Liver (tissue), 9 donors: ENCODE data around the gene SIL1. TPM values are rescaled to one million over a fixed set of nuclear protein-coding genes. Genes with fewer than 3 reads are reported as not detected.

Experiments used
- DNase-seq: peaks from one replicate; pipeline ENCODE4 v3.0.0-alpha.2; 2017; ENCODE audit warnings: low spot score
- H3K27ac ChIP-seq, 2 donors: one replicate each; pipeline ENCODE4 v1.7.0; 2013; ENCODE audit warnings: inconsistent platforms in 2 of 2, low read length in 2 of 2, control low read depth in 1 of 2, low read depth in 1 of 2, mild to moderate bottlenecking in 1 of 2
- H3K27me3 ChIP-seq, 4 donors: one replicate each; pipeline versions ENCODE4 v1.6.1 to v1.7.0; 2013; ENCODE audit warnings: low read length in 3 of 4, inconsistent platforms in 1 of 4, mild to moderate bottlenecking in 1 of 4, moderate library complexity in 1 of 4; ENCODE audit not compliant: control insufficient read depth in 4 of 4, insufficient read depth in 4 of 4
- H3K36me3 ChIP-seq, 4 donors: one replicate each; pipeline versions ENCODE4 v1.6.1 to v1.7.0; 2013; ENCODE audit warnings: low read length in 3 of 4, mild to moderate bottlenecking in 3 of 4, low read depth in 1 of 4, moderate library complexity in 1 of 4; ENCODE audit not compliant: control insufficient read depth in 4 of 4, insufficient read depth in 3 of 4
- H3K4me1 ChIP-seq, 4 donors: one replicate each; pipeline versions ENCODE4 v1.6.1 to v1.7.0; 2013; ENCODE audit warnings: low read length in 3 of 4, mild to moderate bottlenecking in 3 of 4, moderate library complexity in 1 of 4; ENCODE audit not compliant: control insufficient read depth in 4 of 4, insufficient read depth in 4 of 4
- H3K4me3 ChIP-seq, 3 donors: one replicate each; pipeline versions ENCODE4 v1.6.1 to v1.7.0; 2013; ENCODE audit warnings: low read length in 3 of 3, control low read depth in 1 of 3, low read depth in 1 of 3, mild to moderate bottlenecking in 1 of 3
- H3K9ac ChIP-seq, 2 donors: one replicate each; pipeline ENCODE4 v1.7.0; 2013; ENCODE audit warnings: low read length in 2 of 2, mild to moderate bottlenecking in 2 of 2, moderate library complexity in 2 of 2, control low read depth in 1 of 2, low read depth in 1 of 2
- H3K9me3 ChIP-seq, 4 donors: one replicate each; pipeline versions ENCODE4 v1.6.1 to v1.7.0; 2013; ENCODE audit warnings: low read length in 3 of 4; ENCODE audit not compliant: control insufficient read depth in 4 of 4
- CTCF ChIP-seq: fragments of 150-350 bp; IDR thresholded peaks from 2 replicates; pipeline ENCODE4 v1.5.1; 2017; ENCODE audit warnings: improper control_type of control experiment, low read depth, low read length; ENCODE audit not compliant: missing input control
- GABPA ChIP-seq, 2 donors: IDR thresholded peaks in 1 of 2; conservative IDR thresholded peaks in 1 of 2; 2 replicates each; pipeline ENCODE4 v1.6.1; 2016; ENCODE audit warnings: antibody characterized with exemption in 2 of 2, mild to moderate bottlenecking in 1 of 2, moderate library complexity in 1 of 2
- HNF4A ChIP-seq, 2 donors: conservative IDR thresholded peaks; 2 replicates each; pipeline ENCODE4 v1.6.1; 2016; ENCODE audit warnings: antibody characterized with exemption in 2 of 2, mild to moderate bottlenecking in 2 of 2
- HNF4G ChIP-seq: IDR thresholded peaks from 2 replicates; pipeline ENCODE4 v1.6.1; 2016; ENCODE audit warnings: antibody characterized with exemption
- MAX ChIP-seq: IDR thresholded peaks from 2 replicates; pipeline ENCODE4 v1.6.1; 2016; ENCODE audit warnings: antibody characterized with exemption
- NR2F2 ChIP-seq: IDR thresholded peaks from 2 replicates; pipeline ENCODE4 v1.6.1; 2016; ENCODE audit warnings: antibody characterized with exemption
- RAD21 ChIP-seq, 2 donors: IDR thresholded peaks; 2 replicates each; pipeline ENCODE4 v1.6.1; 2016; ENCODE audit warnings: antibody characterized with exemption in 2 of 2, mild to moderate bottlenecking in 2 of 2
- RXRA ChIP-seq, 2 donors: IDR thresholded peaks; 2 replicates each; pipeline ENCODE4 v1.6.1; 2017 to 2018; ENCODE audit warnings: antibody characterized with exemption in 2 of 2, mild to moderate bottlenecking in 1 of 2
- SP1 ChIP-seq: IDR thresholded peaks from 2 replicates; pipeline ENCODE4 v1.6.1; 2018; ENCODE audit warnings: antibody characterized with exemption, mild to moderate bottlenecking
- WGBS: extraction: QIAGEN DNeasy Blood & Tissue Kit; methylation state at CpG from one replicate; pipeline ENCODE4 v1.1.7; 2013; 5-methylcytosine and 5-hydroxymethylcytosine counted together
- polyA plus RNA-seq, 2 donors: library from polyadenylated mRNA; stranded (reverse) in 1 of 2; unstranded in 1 of 2; fragments of 200-250 nt in 1 of 2; fragments of >200 nt in 1 of 2; fragmentation: Nextera tagmentation in 1 of 2; extraction: Ambion mirVana in 1 of 2; gene quantifications; one replicate each; pipeline versions ENCODE4 v1.2.1 to v1.2.3, GENCODE V29; 2013 to 2015
- total RNA-seq, 2 donors: library from RNA; depleted of rRNA; stranded (reverse); fragments of >200 nt; gene quantifications; one replicate each; pipeline ENCODE4 v1.2.3, GENCODE V29; 2014
- TF ChIP-seq, protein P1 (sequence below): IDR thresholded peaks from 2 replicates; pipeline ENCODE4 v1.6.1; 2016; ENCODE audit warnings: antibody characterized with exemption, mild to moderate bottlenecking
- donor health status: healthy.
- donor health status: healthy.
- donor health status: healthy.
- donor health status: healthy.
- donor health status: healthy.

Gene SIL1
- total and polyA plus RNA-seq, 4 donors = 38.1 to 95.1 (median 76.2) TPM

DNA sequence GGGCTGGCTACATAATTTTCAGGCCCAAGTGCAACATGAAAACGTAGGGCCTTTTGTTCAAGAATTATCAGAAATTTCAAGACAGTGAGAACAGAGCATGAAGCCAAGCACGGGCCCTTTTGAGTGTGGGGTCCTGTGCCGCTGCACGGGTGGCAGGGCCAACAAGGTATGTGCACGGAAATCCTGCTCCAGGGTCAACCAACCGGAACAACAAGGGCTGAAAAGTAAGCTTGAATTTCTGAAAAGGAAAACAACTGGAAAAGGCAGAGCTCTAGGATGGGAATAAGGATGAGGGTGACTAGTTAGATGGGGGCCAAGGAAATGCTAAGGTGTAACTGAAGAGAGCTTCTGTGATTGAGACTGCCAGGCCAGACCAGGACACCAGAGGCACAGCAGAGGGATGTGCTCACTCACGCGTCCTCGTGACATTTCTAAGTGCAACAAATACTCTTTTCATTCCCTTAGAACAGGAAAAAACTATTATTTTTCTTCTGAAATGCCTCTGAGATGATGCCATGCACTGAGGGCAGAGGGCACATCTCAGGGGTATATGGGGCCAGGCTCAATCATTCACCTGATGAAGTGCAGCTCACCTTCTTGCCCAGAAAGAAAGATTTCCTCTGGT, 242.4 kb downstream of the SIL1 start:
- Histone ChIP-seq H3K36me3 (no peaks in the 10 kb centered on the region), H3K4me1 (peaks cover 4 to 23% (median 11%) of the 10 kb centered on the region in 4 donors), H3K4me3 (no peak overlapping the region), H3K9me3 (no peaks in the 10 kb centered on the region), H3K27ac (no peak overlapping the region), H3K9ac (no peak overlapping the region), H3K27me3 (no peaks in the 10 kb centered on the region)
- WGBS = 83% methylated on average over 9 of the region's 9 CpGs
- TF ChIP-seq MAX = no peak
- TF ChIP-seq CTCF = no peak
- TF ChIP-seq, protein P1, sequence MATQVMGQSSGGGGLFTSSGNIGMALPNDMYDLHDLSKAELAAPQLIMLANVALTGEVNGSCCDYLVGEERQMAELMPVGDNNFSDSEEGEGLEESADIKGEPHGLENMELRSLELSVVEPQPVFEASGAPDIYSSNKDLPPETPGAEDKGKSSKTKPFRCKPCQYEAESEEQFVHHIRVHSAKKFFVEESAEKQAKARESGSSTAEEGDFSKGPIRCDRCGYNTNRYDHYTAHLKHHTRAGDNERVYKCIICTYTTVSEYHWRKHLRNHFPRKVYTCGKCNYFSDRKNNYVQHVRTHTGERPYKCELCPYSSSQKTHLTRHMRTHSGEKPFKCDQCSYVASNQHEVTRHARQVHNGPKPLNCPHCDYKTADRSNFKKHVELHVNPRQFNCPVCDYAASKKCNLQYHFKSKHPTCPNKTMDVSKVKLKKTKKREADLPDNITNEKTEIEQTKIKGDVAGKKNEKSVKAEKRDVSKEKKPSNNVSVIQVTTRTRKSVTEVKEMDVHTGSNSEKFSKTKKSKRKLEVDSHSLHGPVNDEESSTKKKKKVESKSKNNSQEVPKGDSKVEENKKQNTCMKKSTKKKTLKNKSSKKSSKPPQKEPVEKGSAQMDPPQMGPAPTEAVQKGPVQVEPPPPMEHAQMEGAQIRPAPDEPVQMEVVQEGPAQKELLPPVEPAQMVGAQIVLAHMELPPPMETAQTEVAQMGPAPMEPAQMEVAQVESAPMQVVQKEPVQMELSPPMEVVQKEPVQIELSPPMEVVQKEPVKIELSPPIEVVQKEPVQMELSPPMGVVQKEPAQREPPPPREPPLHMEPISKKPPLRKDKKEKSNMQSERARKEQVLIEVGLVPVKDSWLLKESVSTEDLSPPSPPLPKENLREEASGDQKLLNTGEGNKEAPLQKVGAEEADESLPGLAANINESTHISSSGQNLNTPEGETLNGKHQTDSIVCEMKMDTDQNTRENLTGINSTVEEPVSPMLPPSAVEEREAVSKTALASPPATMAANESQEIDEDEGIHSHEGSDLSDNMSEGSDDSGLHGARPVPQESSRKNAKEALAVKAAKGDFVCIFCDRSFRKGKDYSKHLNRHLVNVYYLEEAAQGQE = no peak
- no peak for TF ChIP-seq GABPA (IDR thresholded peaks at IDR 0.05 in 1 of 2, conservative IDR thresholded peaks at IDR 0.05 in 1 of 2)
- no peak for DNase-seq

DNA sequence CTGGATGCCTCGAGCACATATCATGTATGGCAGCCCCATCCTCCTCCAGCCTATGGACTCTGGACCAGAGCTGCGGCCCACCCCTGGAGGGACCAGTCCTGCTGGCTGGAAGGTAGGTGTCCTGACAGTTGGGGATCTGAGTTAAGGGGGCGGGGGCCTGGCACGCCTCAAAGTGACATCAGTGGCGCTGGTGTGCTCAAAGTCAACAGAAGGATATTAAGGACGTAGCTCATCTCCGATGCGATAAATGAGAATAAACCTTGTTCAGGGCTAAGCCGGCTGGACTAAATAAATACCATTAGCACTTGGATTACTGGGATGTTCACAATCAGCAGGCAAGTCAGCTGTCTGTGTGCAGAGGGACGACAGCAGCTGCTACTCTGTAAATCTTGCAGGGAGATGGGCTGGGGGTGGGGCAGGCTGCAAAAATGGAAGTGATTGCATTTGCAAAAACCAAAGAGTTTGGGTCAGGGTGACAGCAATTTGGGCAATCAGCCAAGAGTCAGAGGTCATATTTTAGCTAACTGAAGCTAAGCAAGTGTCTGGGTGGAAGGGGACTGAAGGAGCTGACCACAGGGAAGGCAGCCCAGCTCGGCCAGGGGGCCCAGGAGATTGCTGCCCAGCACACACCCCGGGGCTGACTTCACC, 243.0 kb downstream of the SIL1 start:
- TF ChIP-seq HNF4G = no peak
- peak in 1 of 2 donors; percentile 35 for TF ChIP-seq RAD21 (IDR thresholded peaks at IDR 0.05)
- peak; percentile 75 for TF ChIP-seq NR2F2
- TF ChIP-seq SP1 = no peak
- peak in 1 of 2 donors; percentile 17 for TF ChIP-seq HNF4A (conservative IDR thresholded peaks at IDR 0.05)
- TF ChIP-seq RXRA (IDR thresholded peaks at IDR 0.05) = peak in 1 of 2 donors; percentile 22
- H3K36me3 ChIP-seq = no peaks in the 10 kb centered on the region
- no peaks in the 10 kb centered on the region for H3K9me3 ChIP-seq
- no peak overlapping the region for H3K4me3 ChIP-seq
- no peak overlapping the region for H3K27ac ChIP-seq
- peak; percentile 55 for DNase-seq
- WGBS = 79% methylated on average over 12 of the region's 12 CpGs
- no peak overlapping the region for H3K9ac ChIP-seq
- no peaks in the 10 kb centered on the region for H3K27me3 ChIP-seq
- H3K4me1 ChIP-seq = peaks cover 4 to 23% (median 11%) of the 10 kb centered on the region in 4 donors
